ENCODE results near the gene ZNF549. TPM values are rescaled to one million over a fixed set of nuclear protein-coding genes. Genes with fewer than 3 reads are reported as not detected.

ZNF549 gene
- total and polyA plus RNA-seq, 10 of the 15 experiments (the other 5 are each of a cell fraction or from before 2014, with no cell fraction given): 0.73 to 4.0 (median 2.3) TPM

DNA sequence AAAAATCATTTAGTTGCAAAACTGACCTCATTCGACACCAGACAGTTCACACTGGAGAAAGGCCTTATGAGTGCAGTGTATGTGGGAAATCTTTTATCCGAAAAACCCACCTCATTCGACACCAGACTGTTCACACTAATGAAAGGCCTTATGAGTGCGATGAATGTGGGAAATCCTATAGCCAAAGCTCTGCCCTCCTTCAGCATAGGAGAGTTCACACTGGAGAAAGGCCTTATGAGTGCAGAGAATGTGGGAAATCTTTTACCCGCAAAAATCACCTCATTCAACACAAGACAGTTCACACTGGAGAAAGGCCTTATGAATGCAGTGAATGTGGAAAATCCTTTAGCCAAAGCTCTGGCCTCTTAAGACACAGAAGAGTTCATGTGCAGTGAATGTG lies 79.8 kb downstream of the ZNF549 start:
- SMC1A ChIA-PET (ENCODE audit: uncharacterized antibody, unreplicated experiment): no interaction called here
- POLR2A ChIA-PET: no interaction called here
- Histone ChIP-seq H3K27ac (ENCODE audit: control insufficient read depth, insufficient read depth) (no peak overlapping the region), H2AFZ (ENCODE audit: control insufficient read depth, low read depth, low read length) (no peak overlapping the region), H3K36me3 (ENCODE audit: control insufficient read depth in 2 of 2, insufficient read depth in 2 of 2, low read length in 1 of 2) (peaks cover 4 to 12% of the 10 kb centered on the region in 2 experiments), H3K9ac (ENCODE audit: control insufficient read depth, insufficient read depth, low read length) (no peak overlapping the region), H3K9me3 (replicated peaks; ENCODE audit: control insufficient read depth, insufficient read depth, low read length) (peaks cover 30% of the 10 kb centered on the region), H3K4me2 (ENCODE audit: control insufficient read depth, insufficient read depth) (no peak overlapping the region), H3K79me2 (ENCODE audit: control insufficient read depth, insufficient read depth, low read length) (no peaks in the 10 kb centered on the region), H4K20me1 (ENCODE audit: control insufficient read depth, insufficient read depth) (no peaks in the 10 kb centered on the region), H3K4me3 (no peak overlapping the region), H3K4me1 (ENCODE audit: control insufficient read depth, insufficient read depth, low read length) (no peaks in the 10 kb centered on the region), H3K27me3 (replicated peaks in 1 of 2; ENCODE audit: control insufficient read depth in 2 of 2, insufficient read depth in 2 of 2, low read length in 1 of 2) (no peaks in the 10 kb centered on the region)
- no peak for FAIRE-seq
- TF ChIP-seq ASH2L (IDR thresholded peaks at IDR 0.05; ENCODE audit: borderline replicate concordance, low read depth): no peak
- TF ChIP-seq HDGF (IDR thresholded peaks at IDR 0.05): no peak
- TF ChIP-seq NR2C1 (IDR thresholded peaks at IDR 0.05): no peak
- TF ChIP-seq STAT1 (conservative IDR thresholded peaks at IDR 0.05): no peak
- no peak for TF ChIP-seq BCL11A (IDR thresholded peaks at IDR 0.05; ENCODE audit: low read depth, low read length)
- no peak for TF ChIP-seq ESRRA (IDR thresholded peaks at IDR 0.05; ENCODE audit: low read length)
- TF ChIP-seq CBX5 (IDR thresholded peaks at IDR 0.05; ENCODE audit: low read depth): no peak
- TF ChIP-seq, protein P1, sequence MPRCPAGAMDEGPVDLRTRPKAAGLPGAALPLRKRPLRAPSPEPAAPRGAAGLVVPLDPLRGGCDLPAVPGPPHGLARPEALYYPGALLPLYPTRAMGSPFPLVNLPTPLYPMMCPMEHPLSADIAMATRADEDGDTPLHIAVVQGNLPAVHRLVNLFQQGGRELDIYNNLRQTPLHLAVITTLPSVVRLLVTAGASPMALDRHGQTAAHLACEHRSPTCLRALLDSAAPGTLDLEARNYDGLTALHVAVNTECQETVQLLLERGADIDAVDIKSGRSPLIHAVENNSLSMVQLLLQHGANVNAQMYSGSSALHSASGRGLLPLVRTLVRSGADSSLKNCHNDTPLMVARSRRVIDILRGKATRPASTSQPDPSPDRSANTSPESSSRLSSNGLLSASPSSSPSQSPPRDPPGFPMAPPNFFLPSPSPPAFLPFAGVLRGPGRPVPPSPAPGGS (IDR thresholded peaks at IDR 0.05; ENCODE audit: borderline replicate concordance, insufficient read depth, low read depth, low read length, poor library complexity, severe bottlenecking): no peak
- no peak for TF ChIP-seq E2F4 (IDR thresholded peaks at IDR 0.05; ENCODE audit: low read depth, low read length)
- TF ChIP-seq, protein P2, sequence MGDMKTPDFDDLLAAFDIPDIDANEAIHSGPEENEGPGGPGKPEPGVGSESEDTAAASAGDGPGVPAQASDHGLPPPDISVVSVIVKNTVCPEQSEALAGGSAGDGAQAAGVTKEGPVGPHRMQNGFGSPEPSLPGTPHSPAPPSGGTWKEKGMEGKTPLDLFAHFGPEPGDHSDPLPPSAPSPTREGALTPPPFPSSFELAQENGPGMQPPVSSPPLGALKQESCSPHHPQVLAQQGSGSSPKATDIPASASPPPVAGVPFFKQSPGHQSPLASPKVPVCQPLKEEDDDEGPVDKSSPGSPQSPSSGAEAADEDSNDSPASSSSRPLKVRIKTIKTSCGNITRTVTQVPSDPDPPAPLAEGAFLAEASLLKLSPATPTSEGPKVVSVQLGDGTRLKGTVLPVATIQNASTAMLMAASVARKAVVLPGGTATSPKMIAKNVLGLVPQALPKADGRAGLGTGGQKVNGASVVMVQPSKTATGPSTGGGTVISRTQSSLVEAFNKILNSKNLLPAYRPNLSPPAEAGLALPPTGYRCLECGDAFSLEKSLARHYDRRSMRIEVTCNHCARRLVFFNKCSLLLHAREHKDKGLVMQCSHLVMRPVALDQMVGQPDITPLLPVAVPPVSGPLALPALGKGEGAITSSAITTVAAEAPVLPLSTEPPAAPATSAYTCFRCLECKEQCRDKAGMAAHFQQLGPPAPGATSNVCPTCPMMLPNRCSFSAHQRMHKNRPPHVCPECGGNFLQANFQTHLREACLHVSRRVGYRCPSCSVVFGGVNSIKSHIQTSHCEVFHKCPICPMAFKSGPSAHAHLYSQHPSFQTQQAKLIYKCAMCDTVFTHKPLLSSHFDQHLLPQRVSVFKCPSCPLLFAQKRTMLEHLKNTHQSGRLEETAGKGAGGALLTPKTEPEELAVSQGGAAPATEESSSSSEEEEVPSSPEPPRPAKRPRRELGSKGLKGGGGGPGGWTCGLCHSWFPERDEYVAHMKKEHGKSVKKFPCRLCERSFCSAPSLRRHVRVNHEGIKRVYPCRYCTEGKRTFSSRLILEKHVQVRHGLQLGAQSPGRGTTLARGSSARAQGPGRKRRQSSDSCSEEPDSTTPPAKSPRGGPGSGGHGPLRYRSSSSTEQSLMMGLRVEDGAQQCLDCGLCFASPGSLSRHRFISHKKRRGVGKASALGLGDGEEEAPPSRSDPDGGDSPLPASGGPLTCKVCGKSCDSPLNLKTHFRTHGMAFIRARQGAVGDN (IDR thresholded peaks at IDR 0.05): no peak
- TF ChIP-seq RAD51 (IDR thresholded peaks at IDR 0.05): no peak
- no peak for TF ChIP-seq WRNIP1 (IDR thresholded peaks at IDR 0.05; ENCODE audit: borderline replicate concordance, low read depth, low read length)
- TF ChIP-seq EZH2 (IDR thresholded peaks at IDR 0.05; ENCODE audit: borderline replicate concordance, control insufficient read depth, low read depth, low read length): no peak
- TF ChIP-seq SUZ12 (IDR thresholded peaks at IDR 0.05; ENCODE audit: unreplicated experiment): no peak
- no peak for TF ChIP-seq ZNF24 (IDR thresholded peaks at IDR 0.05)
- TF ChIP-seq ZNF207 (IDR thresholded peaks at IDR 0.05; ENCODE audit: borderline replicate concordance): no peak
- no peak for TF ChIP-seq SREBF1 (IDR thresholded peaks at IDR 0.05; ENCODE audit: low read length)
- no TSS peak for BruUV-seq (replicated peaks)
- no peak for ATAC-seq
- in situ Hi-C loops (cut with MboI): no loop called here
- 81% methylated on average over 5 of the region's 5 CpGs for WGBS (ENCODE audit: insufficient coverage, insufficient replicate concordance, low lambda C conversion rate, missing lambda C conversion rate)
- DNase-seq (ENCODE audit: low read depth, low spot score): no peak
- CTCF ChIA-PET: no interaction called here
- intact Hi-C loops (cut with micrococcal nuclease; ENCODE audit: unreplicated experiment): no loop called here
- RAD21 ChIA-PET (ENCODE audit: unreplicated experiment): no interaction called here

Data from GM12878 (cell line).